ENCODE measurements around the gene ALPK3.

DNA sequence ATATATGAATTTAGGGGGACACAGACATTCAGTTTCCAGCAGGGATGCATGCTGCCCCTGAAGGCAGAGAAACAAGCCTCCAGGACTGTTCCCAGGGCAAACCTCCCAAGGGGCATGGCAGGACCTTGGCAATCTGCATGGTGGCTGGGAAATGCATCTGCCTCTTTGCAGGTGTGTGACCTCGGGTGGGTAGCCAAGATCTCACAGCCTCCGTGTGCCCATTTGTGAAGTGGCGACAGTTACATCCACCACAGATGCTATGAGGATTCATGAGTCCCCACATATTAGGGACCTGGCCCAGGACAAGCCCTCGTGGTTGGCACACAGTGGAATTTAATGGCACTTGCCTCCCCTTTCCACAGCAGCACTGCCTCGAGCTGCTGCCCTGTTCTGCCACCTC, 97.2 kb downstream of the ALPK3 start:
- TF ChIP-seq CTBP1 (IDR thresholded peaks at IDR 0.05; ENCODE audit: borderline replicate concordance) (no peak), LEF1 (IDR thresholded peaks at IDR 0.05; ENCODE audit: borderline replicate concordance) (no peak), ARNT (IDR thresholded peaks at IDR 0.05) (no peak), TARDBP (IDR thresholded peaks at IDR 0.05) (no peak), FOXK2 (IDR thresholded peaks at IDR 0.05) (no peak), L3MBTL2 (conservative IDR thresholded peaks at IDR 0.05) (no peak), NFRKB (IDR thresholded peaks at IDR 0.05) (no peak), ZNF384 (IDR thresholded peaks at IDR 0.05) (no peak), HDGF (IDR thresholded peaks at IDR 0.05; ENCODE audit: borderline replicate concordance) (no peak), SP1 (IDR thresholded peaks at IDR 0.05) (no peak), BHLHE40 (IDR thresholded peaks at IDR 0.05; ENCODE audit: borderline replicate concordance) (no peak)
- TF ChIP-seq, protein P1, sequence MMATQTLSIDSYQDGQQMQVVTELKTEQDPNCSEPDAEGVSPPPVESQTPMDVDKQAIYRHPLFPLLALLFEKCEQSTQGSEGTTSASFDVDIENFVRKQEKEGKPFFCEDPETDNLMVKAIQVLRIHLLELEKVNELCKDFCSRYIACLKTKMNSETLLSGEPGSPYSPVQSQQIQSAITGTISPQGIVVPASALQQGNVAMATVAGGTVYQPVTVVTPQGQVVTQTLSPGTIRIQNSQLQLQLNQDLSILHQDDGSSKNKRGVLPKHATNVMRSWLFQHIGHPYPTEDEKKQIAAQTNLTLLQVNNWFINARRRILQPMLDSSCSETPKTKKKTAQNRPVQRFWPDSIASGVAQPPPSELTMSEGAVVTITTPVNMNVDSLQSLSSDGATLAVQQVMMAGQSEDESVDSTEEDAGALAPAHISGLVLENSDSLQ (IDR thresholded peaks at IDR 0.05) = no peak
